Stimulated activated CD4-positive, alpha-beta T cell treated with anti-CD3 and anti-CD28 coated beads, TNF-alpha, amount 100 ng/mL, for 4 hours (primary cell): ENCODE measurements around the gene SPDYE11.
"Not testable (repeated sequence)": the region's sequence is repeated elsewhere in the genome, so short reads cannot be mapped to it uniquely, and the experiment has no call there.

Experiments
- DNase-seq, 3 experiments: peaks; one replicate each; pipeline ENCODE4 v3.0.0-alpha.2; 2020; ENCODE audit warnings: low read depth in 3 of 3

Gene SPDYE11, protein sequence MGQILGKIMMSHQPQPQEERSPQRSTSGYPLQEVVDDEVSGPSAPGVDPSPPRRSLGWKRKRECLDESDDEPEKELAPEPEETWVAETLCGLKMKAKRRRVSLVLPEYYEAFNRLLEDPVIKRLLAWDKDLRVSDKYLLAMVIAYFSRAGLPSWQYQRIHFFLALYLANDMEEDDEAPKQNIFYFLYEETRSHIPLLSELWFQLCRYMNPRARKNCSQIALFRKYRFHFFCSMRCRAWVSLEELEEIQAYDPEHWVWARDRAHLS

DNA sequence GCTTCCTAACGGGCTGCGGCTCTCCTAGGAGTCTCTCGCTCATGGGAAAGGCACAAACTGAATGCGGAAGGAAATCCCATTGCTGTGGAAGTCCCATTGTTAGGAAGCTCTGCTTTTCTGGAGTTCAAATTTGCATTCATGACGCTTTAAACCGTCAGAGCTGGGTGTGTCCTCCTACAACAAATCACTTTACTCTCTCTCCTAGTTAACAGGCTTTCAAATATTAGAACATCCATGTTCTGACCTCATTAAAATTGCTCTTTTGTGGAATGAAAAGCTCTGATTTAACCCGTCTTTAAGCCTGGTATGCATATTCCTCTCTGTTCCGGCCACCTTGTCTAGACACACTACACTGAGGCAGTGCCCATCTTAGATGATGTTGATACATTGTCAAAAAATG lies at the start of gene SPDYE11:
Gene SPDYE11, minus strand, starts transcription at position 101 of the 400 bp plus-strand sequence. CDS start 1,800 bp downstream, outside the sequence.
- not testable (repeated sequence) for DNase-seq

DNA sequence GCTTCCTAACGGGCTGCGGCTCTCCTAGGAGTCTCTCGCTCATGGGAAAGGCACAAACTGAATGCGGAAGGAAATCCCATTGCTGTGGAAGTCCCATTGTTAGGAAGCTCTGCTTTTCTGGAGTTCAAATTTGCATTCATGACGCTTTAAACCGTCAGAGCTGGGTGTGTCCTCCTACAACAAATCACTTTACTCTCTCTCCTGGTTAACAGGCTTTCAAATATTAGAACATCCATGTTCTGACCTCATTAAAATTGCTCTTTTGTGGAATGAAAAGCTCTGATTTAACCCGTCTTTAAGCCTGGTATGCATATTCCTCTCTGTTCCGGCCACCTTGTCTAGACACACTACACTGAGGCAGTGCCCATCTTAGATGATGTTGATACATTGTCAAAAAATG lies 28.2 kb upstream of the SPDYE11 start, which contains the start of gene SPDYE9:
Gene SPDYE9, minus strand, starts transcription at position 101 of the 400 bp plus-strand sequence. CDS start 1,800 bp downstream, outside the sequence.
- DNase-seq: not testable (repeated sequence)

DNA sequence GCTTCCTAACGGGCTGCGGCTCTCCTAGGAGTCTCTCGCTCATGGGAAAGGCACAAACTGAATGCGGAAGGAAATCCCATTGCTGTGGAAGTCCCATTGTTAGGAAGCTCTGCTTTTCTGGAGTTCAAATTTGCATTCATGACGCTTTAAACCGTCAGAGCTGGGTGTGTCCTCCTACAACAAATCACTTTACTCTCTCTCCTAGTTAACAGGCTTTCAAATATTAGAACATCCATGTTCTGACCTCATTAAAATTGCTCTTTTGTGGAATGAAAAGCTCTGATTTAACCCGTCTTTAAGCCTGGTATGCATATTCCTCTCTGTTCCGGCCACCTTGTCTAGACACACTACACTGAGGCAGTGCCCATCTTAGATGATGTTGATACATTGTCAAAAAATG lies 28.0 kb downstream of the SPDYE11 start, which contains the start of gene SPDYE8:
Gene SPDYE8, minus strand, starts transcription at position 101 of the 400 bp plus-strand sequence. CDS start 1,800 bp downstream, outside the sequence.
- not testable (repeated sequence) for DNase-seq

DNA sequence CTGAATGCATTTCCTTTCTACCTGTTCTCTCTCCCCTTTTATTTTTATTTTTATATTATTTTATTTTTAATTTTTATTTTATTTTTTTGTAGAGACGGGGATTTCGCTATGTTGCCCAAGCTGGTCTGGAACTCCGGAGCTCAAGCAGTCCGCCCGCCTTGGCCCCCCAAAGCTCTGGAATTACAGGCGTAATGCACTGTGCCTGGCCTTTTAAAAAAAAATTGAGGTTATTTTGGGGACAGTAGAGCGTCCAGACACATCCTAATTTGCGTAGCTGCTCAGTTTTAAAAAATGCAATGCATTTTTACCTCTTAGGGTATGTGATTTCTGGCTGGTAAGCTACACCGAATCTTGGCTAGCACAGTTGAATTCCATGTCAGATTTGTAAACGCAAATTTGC lies 51.2 kb downstream of the SPDYE11 start:
- not testable (repeated sequence) for DNase-seq

DNA sequence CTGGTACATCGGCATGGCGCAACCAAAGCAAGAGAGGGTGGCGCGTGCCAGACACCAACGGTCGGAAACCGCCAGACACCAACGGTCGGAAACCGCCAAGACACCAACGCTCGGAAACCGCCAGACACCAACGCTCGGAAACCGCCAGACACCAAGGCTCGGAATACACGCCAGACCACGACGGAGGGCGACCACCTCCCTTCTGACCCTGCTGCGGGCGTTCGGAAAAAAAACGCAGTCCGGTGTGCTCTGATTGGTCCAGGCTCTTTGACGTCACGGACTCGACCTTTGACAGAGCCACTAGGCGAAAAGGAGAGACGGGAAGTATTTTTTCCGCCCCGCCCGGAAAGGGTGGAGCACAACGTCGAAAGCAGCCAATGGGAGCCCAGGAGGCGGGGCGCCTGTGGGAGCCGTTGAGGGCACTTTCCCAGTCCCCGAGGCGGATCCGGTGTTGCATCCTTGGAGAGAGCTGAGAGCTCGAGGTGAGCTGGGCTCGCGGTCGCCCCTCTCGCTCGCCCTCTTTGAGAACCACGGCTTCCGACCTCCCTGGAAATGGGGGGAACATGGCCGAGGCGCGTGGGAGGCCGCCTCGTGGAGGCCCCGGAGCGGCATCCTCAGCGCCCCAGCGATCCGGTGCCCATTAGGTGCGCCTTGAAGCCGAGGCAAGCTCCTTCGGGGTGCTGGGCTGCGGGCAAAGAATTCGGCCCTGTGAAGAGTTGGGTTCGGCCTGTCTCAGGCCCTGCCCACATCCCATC lies 51.8 kb downstream of the SPDYE11 start:
- DNase-seq: peak; percentile 78 to 85 (median 81)

DNA sequence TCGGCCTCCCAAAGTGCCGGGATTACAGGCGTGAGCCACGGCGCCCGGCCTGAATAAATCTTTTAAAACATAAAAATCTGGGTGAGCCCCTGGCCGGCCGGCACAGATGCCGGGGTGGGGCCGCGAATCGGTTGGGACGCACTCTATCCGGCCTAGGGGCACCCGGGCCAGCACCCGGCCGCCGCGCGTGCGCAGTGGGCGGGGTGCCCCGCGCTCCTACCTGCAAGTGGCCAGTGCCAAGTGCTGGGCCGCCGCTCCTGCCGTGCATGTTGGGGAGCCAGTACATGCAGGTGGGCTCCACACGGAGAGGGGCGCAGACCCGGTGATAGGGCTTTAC lies 52.4 kb downstream of the SPDYE11 start:
- DNase-seq: peak in 2 of 3 experiments; percentile 52 to 56

DNA sequence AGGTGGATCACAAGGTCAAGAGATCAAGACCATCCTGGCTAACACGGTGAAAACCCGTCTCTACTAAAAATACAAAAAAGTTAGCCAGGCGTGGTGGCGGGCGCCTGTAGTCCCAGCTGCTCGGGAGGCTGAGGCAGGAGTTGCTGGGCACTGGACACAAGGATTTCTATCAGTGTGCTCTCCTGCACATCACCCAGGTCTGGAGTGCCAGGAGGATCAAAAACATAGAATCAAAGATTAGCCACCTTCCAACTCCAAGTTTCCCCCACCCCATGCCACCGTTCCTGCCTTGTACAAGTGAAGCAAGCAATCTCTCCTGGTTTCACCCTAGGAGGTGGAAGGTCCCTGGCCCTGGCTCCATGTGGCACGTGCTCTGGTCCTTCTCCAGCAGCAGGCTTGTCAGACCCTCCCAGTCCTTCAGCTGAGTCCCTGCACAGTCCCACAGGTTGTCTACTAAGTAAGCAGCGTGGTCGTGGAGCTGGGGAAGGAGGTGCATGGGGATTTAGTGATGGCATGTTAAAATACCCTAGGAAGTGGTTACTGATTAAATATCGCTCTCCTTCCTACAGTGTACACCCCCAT lies 59.7 kb downstream of the SPDYE11 start:
- DNase-seq: not testable (repeated sequence)
